NOMO-1 treated with dmso at 0.1 percent for 144 hours (cell line): ENCODE measurements around the gene DCUN1D5.

Experiments
- DNase-seq: peaks from one replicate; lab custom pipeline; 2025; ENCODE audit not compliant: unreplicated experiment; lab: John Stamatoyannopoulos, UW

Gene DCUN1D5

GRCh38 chr11:103091801-103092524 lies at the start of gene DCUN1D5:
TSS of gene DCUN1D5 (minus strand) at chr11:103092160. CDS start at chr11:103091872, 288 bp downstream.
- DNase-seq: peak; percentile 88

GRCh38 chr11:103125462-103125861 lies 33.5 kb upstream of the DCUN1D5 start:
- DNase-seq: no peak

GRCh38 chr11:103114836-103115235 lies 22.9 kb upstream of the DCUN1D5 start:
- DNase-seq: no peak

- no peak for DNase-seq
Observed at GRCh38 chr11:103112364-103112763, 20.4 kb upstream of the DCUN1D5 start.

GRCh38 chr11:103111400-103111799 lies 19.4 kb upstream of the DCUN1D5 start:
- no peak for DNase-seq

- no peak for DNase-seq
Observed at GRCh38 chr11:103110391-103110790, 18.4 kb upstream of the DCUN1D5 start.

GRCh38 chr11:103109818-103110388 lies 17.9 kb upstream of the DCUN1D5 start:
- no peak for DNase-seq

GRCh38 chr11:103108933-103109817 lies 17.2 kb upstream of the DCUN1D5 start, which contains the start of gene DYNC2H1:
TSS of gene DYNC2H1 (plus strand) at chr11:103109426. CDS start at chr11:103109575, 149 bp downstream.
- peak; percentile 73 for DNase-seq

- DNase-seq: no peak
Observed at GRCh38 chr11:103097279-103097678, 5.3 kb upstream of the DCUN1D5 start.

GRCh38 chr11:103091064-103091800 lies 728 bp downstream of the DCUN1D5 start:
- DNase-seq: no peak

GRCh38 chr11:103086461-103086860 lies 5.5 kb downstream of the DCUN1D5 start:
- no peak for DNase-seq

- DNase-seq: no peak
Observed at GRCh38 chr11:103085758-103086365, 6.1 kb downstream of the DCUN1D5 start.

GRCh38 chr11:103079833-103080232 lies 12.1 kb downstream of the DCUN1D5 start:
- no peak for DNase-seq

GRCh38 chr11:103078710-103079109 lies 13.2 kb downstream of the DCUN1D5 start:
- DNase-seq: no peak

GRCh38 chr11:103077554-103077953 lies 14.4 kb downstream of the DCUN1D5 start:
- DNase-seq: no peak

GRCh38 chr11:103076361-103076760 lies 15.6 kb downstream of the DCUN1D5 start:
- DNase-seq: no peak

GRCh38 chr11:103071008-103071407 lies 21.0 kb downstream of the DCUN1D5 start:
- DNase-seq: no peak

- DNase-seq: no peak
Observed at GRCh38 chr11:103070142-103070541, 21.8 kb downstream of the DCUN1D5 start.

- DNase-seq: no peak
Observed at GRCh38 chr11:103069367-103069766, 22.6 kb downstream of the DCUN1D5 start.

- DNase-seq: no peak
Observed at GRCh38 chr11:103067118-103067517, 24.8 kb downstream of the DCUN1D5 start.
